Heart right ventricle (tissue), 16 donors: Measurements from ENCODE around the gene CTXN1. TPM values are rescaled to one million over a fixed set of nuclear protein-coding genes. Genes with fewer than 3 reads are reported as not detected.
"Not testable (repeated sequence)": the region's sequence is repeated elsewhere in the genome, so short reads cannot be mapped to it uniquely, and the experiment has no call there.

ENCODE experiments used
- ATAC-seq, 8 donors: fragments of 200-7000 bp; cut with Tn5 transposase; one replicate each; pipeline ENCODE4 v1.9.1; 2020; ENCODE audit warnings: mild to moderate bottlenecking in 8 of 8, moderate library complexity in 8 of 8, moderate number of reproducible peaks in 1 of 8
- DNase-seq, 2 donors: peaks; one replicate each; pipeline ENCODE4 v3.0.0-alpha.2; 2020
- H3K27ac ChIP-seq, 10 donors: fragments of 200-600 bp; sonication (generic) in 2 of 10; one replicate each; pipeline versions ENCODE4 v1.5.0 to v1.8.0; 2020 to 2022; ENCODE audit warnings: mild to moderate bottlenecking in 3 of 10
- H3K27me3 ChIP-seq, 7 donors: fragments of 200-600 bp; one replicate each; pipeline ENCODE4 v1.8.0; 2021 to 2022; ENCODE audit warnings: mild to moderate bottlenecking in 2 of 7
- H3K36me3 ChIP-seq, 9 donors: fragments of 200-600 bp; sonication (generic) in 1 of 9; one replicate each; pipeline versions ENCODE4 v1.5.0 to v1.8.0; 2020 to 2022; ENCODE audit warnings: mild to moderate bottlenecking in 2 of 9
- H3K4me1 ChIP-seq, 9 donors: fragments of 200-600 bp; sonication (generic) in 1 of 9; one replicate each; pipeline versions ENCODE4 v1.5.0 to v1.8.0; 2020 to 2022; ENCODE audit warnings: mild to moderate bottlenecking in 4 of 9
- H3K4me3 ChIP-seq, 10 donors: fragments of 200-600 bp; sonication (generic) in 2 of 10; one replicate each; pipeline versions ENCODE4 v1.5.0 to v1.8.0; 2020 to 2022; ENCODE audit warnings: mild to moderate bottlenecking in 7 of 10, moderate library complexity in 2 of 10
- H3K9me3 ChIP-seq, 11 donors: fragments of 200-600 bp in 10 of 11; sonication (generic) in 2 of 11; one replicate each; pipeline versions ENCODE4 v1.5.0 to v1.8.0; 2013 to 2022; ENCODE audit warnings: mild to moderate bottlenecking in 2 of 11, control low read depth in 1 of 11, moderate library complexity in 1 of 11
- WGBS, 2 donors: extraction: QIAGEN DNeasy Blood & Tissue Kit; methylation state at CpG; one replicate each; pipeline ENCODE4 v1.1.7; 2013; ENCODE audit warnings: inconsistent platforms in 1 of 2; 5-methylcytosine and 5-hydroxymethylcytosine counted together
- intact Hi-C, 10 donors: fragments of 100-400 bp; cut with DNase I; formaldehyde crosslinking; loops; one replicate each; pipeline versions ENCODE4 v1.11.1 to v1.14.2; 2022
- polyA plus RNA-seq, 2 donors: library from polyadenylated mRNA; stranded (reverse); fragments of 200-250 nt; gene quantifications; one replicate each; pipeline ENCODE4 v1.2.3, GENCODE V29; 2013
- total RNA-seq, 10 donors: library from RNA; stranded (reverse); fragmentation: NEBNext Ultra II Directional in 3 of 10; extraction: Animal tissue kit (Norgen Biotek cat#: 25700) in 3 of 10; gene quantifications; one replicate each; pipeline versions ENCODE4 v1.2.1 to v1.2.4, GENCODE V29; 2021 to 2023
- TF ChIP-seq, protein P1 (sequence below), 9 donors: fragments of 200-600 bp; sonication (generic) in 2 of 9; IDR thresholded peaks; one replicate each; pipeline versions ENCODE4 v1.5.0 to v1.8.0; 2021 to 2022; ENCODE audit warnings: antibody characterized with exemption in 9 of 9, mild to moderate bottlenecking in 5 of 9, moderate library complexity in 1 of 9
- donor health status: Arrhythmogenic right ventricular cardiomyopathy.
- donor health status: ischemic (EF 13 %, LVEDD 7.1; RV severe dilation, severe dysfunction).
- donor health status: healthy with polysubstance abuse.
- donor health status: DM: no; HTN: yes; CAD: no.
- donor health status: DM: no; HTN: no; CAD: no.
- donor health status: ischemic (EF 25% LVEDD 6.9; RV normal size, moderate dysfunction).
- donor health status: ischemic (EF 25% LVEDD 5.7; RV mildly dilated, moderate dysfunction).
- donor health status: healthy.
- donor health status: DM: yes; HTN: yes; CAD: no.
- donor health status: Ischemic cardiomyopathy.
- donor health status: ischemic (EF 35%, LVEDD 5.7; RV mildly dilated, moderate dysfunction).
- donor health status: nonischemic (EF 11% LVEDD 7.7; RV severe dilation, severe dysfunction).
- donor health status: DM: yes; HTN: yes; CAD: no.
- donor health status: PGD.
- donor health status: ischemic (EF 29% LVEDD 5.4; RV normal size, mild dysfunction).
- donor health status: nonischemic (EF 23%, LVEDD 6.1; RV moderate dilation, normal function).

CTXN1 gene
- total and polyA plus RNA-seq, 12 donors = 0.18 to 0.74 (median 0.25) TPM; not detected in 5

DNA sequence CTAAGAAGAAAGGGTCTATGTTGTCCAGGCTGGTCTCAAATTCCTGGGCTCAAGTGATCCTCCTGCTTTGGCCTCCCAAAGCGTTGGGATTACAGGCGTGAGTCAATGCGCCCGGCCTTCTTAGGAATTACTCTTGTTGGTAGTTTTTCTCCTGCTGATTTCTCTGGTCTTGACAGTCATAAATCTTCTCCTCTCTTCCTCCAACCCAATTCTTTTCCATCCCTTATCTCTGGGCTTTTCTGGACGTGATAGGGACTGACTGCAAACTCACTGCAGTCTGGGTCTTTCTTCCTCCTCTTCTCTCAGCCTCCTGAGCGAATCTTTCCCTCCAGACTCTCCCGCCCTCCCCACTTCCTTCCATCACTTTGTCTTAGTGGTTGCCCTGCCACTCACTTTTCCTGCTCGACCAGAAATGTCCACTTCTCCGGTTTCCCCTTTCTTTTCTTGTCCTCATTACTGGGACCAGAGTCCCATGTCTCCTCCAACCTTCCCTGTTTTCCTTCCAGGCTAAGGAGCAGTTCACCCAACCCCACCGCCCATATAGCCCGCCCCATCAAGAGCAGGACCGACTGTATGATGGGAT lies 39.4 kb upstream of the CTXN1 start:
- WGBS, 2 donors = 89 to 92% methylated on average over 12 of the region's 12 CpGs
- intact Hi-C loops = loop anchor here in 2 of 10 donors (5.0 to 10.0 kb wide), 2 partner anchors 37 to 189 kb away; no protein-coding TSS in a partner anchor
- TF ChIP-seq, protein P1, sequence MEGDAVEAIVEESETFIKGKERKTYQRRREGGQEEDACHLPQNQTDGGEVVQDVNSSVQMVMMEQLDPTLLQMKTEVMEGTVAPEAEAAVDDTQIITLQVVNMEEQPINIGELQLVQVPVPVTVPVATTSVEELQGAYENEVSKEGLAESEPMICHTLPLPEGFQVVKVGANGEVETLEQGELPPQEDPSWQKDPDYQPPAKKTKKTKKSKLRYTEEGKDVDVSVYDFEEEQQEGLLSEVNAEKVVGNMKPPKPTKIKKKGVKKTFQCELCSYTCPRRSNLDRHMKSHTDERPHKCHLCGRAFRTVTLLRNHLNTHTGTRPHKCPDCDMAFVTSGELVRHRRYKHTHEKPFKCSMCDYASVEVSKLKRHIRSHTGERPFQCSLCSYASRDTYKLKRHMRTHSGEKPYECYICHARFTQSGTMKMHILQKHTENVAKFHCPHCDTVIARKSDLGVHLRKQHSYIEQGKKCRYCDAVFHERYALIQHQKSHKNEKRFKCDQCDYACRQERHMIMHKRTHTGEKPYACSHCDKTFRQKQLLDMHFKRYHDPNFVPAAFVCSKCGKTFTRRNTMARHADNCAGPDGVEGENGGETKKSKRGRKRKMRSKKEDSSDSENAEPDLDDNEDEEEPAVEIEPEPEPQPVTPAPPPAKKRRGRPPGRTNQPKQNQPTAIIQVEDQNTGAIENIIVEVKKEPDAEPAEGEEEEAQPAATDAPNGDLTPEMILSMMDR (IDR thresholded peaks at IDR 0.05) = no peak
- Histone ChIP-seq H3K4me3 (no peak overlapping the region), H3K27me3 (no peaks in the 10 kb centered on the region), H3K9me3 (no peaks in the 10 kb centered on the region), H3K27ac (no peak overlapping the region), H3K36me3 (peaks cover 0 to 100% (median 38%) of the 10 kb centered on the region in 9 donors), H3K4me1 (no peaks in the 10 kb centered on the region)
- ATAC-seq (no peak), DNase-seq (no peak)

DNA sequence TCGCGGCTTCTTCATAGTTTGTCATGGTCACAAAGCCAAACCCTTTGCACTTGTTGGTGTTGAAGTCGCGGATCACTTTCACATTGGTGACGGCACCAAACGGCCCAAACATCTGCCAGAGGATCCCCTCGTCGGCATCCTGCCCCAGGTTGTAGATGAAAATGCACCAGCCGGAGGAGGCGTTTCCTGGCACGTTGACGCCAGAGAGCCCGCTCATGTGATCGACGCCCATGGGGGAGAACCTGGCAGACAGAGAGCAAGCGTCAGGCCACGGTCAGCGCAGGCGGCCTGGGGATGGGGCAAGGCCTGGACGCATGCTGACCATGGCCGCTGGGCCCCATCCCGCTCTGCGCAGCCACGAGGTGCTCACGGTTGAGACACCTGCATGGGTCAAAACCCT lies 37.6 kb upstream of the CTXN1 start:
- DNase-seq (no peak), ATAC-seq (no peak)
- H3K9me3 ChIP-seq = no peaks in the 10 kb centered on the region
- WGBS, 2 donors = 92 to 94% methylated on average over 25 of the region's 25 CpGs
- no peaks in the 10 kb centered on the region for H3K27me3 ChIP-seq
- TF ChIP-seq, protein P1 (IDR thresholded peaks at IDR 0.05) = no peak
- no peak overlapping the region for H3K4me3 ChIP-seq
- H3K36me3 ChIP-seq = peaks cover 0 to 99% (median 38%) of the 10 kb centered on the region in 9 donors
- H3K4me1 ChIP-seq = no peaks in the 10 kb centered on the region
- H3K27ac ChIP-seq = no peak overlapping the region
- intact Hi-C loops = loop anchor here in 1 of 10 donors (10.0 kb wide), 1 partner anchor 191 kb away; no protein-coding TSS in a partner anchor

DNA sequence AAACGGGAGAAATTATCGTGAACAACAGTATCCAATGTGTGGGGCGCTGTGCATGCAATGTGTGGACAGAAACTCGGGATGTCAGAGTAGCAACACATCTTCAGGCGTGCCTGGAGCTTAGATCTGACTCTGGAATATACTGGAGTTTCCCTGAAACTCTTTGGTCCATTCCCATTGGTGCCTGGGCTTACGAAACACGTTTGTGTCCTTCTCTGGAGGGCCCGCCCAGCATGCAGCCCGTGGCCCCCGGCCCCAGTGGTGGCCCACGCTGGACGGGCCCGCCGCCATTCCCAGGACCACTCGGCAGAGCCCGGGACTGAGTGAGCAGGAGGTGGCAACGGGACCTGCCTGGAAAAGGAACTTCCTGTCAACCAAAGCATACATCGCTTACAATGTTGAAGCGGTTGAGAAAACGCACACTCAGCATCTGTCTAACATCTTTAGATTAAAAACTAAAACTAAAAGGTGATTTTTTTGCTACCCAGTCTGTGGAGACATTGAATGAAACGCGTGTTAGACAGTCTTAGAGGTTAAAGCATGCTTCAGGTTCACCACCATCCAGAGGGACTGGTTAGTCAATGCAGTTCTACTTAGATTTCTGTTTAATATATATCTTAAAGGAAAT lies 36.8 kb upstream of the CTXN1 start:
- no peaks in the 10 kb centered on the region for H3K27me3 ChIP-seq
- no peaks in the 10 kb centered on the region for H3K9me3 ChIP-seq
- TF ChIP-seq, protein P1 (IDR thresholded peaks at IDR 0.05) = no peak
- no peak overlapping the region for H3K27ac ChIP-seq
- peaks cover 0 to 97% (median 38%) of the 10 kb centered on the region in 9 donors for H3K36me3 ChIP-seq
- DNase-seq (no peak), ATAC-seq (no peak)
- H3K4me1 ChIP-seq = no peaks in the 10 kb centered on the region
- intact Hi-C loops = loop anchor here in 1 of 10 donors (10.0 kb wide), 1 partner anchor 192 kb away; no protein-coding TSS in a partner anchor
- 90 to 91% methylated on average over 22 of the region's 22 CpGs for WGBS, 2 donors
- H3K4me3 ChIP-seq = no peak overlapping the region

DNA sequence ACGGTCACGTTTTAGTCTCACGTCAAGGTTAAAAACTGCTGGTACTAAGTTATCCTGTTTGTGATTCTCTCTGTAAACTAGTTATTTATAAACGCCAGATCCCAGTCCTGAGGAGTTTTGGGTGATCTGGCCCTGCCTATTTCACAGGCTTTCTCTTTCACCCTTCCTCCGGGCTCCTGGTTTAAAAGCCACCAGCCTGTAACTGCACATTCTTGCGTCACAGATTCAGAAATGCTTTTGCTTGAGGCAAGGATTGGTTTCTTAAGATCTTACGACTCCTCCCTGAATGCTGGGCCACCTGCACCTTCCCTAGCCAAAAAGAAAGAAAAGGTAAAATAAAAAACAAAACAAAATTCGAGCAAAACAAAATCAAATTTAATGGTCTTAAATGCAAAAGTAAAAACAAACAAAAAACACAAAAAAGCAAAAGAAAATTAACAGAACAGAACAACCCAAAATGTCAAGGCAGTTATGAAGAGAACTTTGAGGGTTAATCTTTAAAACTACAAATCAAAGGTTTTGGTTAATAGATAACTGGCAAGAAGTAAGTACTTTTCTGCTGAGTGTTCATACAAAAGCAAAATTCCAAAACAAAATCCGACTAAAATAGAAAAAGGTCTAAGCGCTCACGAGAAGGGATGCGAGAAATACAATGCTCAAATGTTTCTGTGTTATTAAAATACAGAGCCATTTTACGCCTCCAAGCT lies 36.1 kb upstream of the CTXN1 start:
- no peaks in the 10 kb centered on the region for H3K9me3 ChIP-seq
- no peak overlapping the region for H3K4me3 ChIP-seq
- H3K36me3 ChIP-seq = peaks cover 0 to 94% (median 36%) of the 10 kb centered on the region in 9 donors
- TF ChIP-seq, protein P1 (IDR thresholded peaks at IDR 0.05) = no peak
- ATAC-seq (no peak), DNase-seq (no peak)
- intact Hi-C loops = loop anchor here in 1 of 10 donors (10.0 kb wide), 1 partner anchor 193 kb away; no protein-coding TSS in a partner anchor
- no peaks in the 10 kb centered on the region for H3K4me1 ChIP-seq
- H3K27me3 ChIP-seq = no peaks in the 10 kb centered on the region
- H3K27ac ChIP-seq = no peak overlapping the region
- WGBS, 2 donors = 90 to 93% methylated on average over 13 of the region's 13 CpGs

DNA sequence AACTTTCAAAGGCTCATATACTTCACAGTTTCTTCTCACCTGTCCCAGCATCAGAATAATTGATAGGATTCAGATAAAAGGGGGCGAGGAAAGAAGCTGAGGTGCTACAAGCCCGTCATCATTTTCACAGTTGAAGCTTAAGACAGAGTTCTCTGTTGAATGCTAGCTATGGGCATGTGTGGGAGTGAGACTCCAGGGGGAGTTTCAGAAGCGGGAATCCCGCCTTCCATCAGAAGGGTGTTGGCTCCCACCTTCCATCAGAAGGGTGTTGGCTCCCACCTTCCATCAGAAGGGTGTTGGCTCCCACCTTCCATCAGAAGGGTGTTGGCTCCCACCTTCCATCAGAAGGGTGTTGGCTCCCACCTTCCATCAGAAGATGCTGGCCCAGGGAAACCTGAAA lies 35.1 kb upstream of the CTXN1 start:
- H3K4me1 ChIP-seq, H3K27ac ChIP-seq, ATAC-seq, H3K27me3 ChIP-seq, H3K9me3 ChIP-seq, DNase-seq, H3K4me3 ChIP-seq: not testable (repeated sequence)
- intact Hi-C loops = loop anchor here in 1 of 10 donors (10.0 kb wide), 1 partner anchor 194 kb away; no protein-coding TSS in a partner anchor
- 89 to 91% methylated on average over 4 of the region's 4 CpGs for WGBS, 2 donors
- peaks cover 0 to 84% (median 26%) of the 10 kb centered on the region in 9 donors for H3K36me3 ChIP-seq
